Fibroblast of skin of abdomen (primary cell): Measurements from ENCODE around the gene GALNTL6.
A peak's percentile ranks its signal among the peaks of the same experiment; 100 is the strongest.
"Not testable (repeated sequence)": the region's sequence is repeated elsewhere in the genome, so short reads cannot be mapped to it uniquely, and the experiment has no call there.

Experiments
- DNase-seq: peaks from one replicate; pipeline ENCODE4 v3.0.0-alpha.2; 2013

GALNTL6 gene

GRCh38 chr4:173039617-173040577 is 1226.7 kb downstream of the GALNTL6 start:
- DNase-seq: no peak

- no peak for DNase-seq
Observed at GRCh38 chr4:173041482-173041881, 1228.3 kb downstream of the GALNTL6 start.

GRCh38 chr4:173042139-173042538 is 1228.9 kb downstream of the GALNTL6 start:
- not testable (repeated sequence) for DNase-seq

- no peak for DNase-seq
Observed at GRCh38 chr4:173044340-173044739, 1231.1 kb downstream of the GALNTL6 start.

- DNase-seq: no peak
Observed at GRCh38 chr4:173045571-173045970, 1232.4 kb downstream of the GALNTL6 start.

GRCh38 chr4:173046144-173046543 is 1232.9 kb downstream of the GALNTL6 start:
- no peak for DNase-seq

GRCh38 chr4:173046818-173047217 is 1233.6 kb downstream of the GALNTL6 start:
- peak; percentile 35 for DNase-seq

GRCh38 chr4:173051232-173051631 is 1238.0 kb downstream of the GALNTL6 start:
- no peak for DNase-seq

GRCh38 chr4:173051716-173052115 is 1238.5 kb downstream of the GALNTL6 start:
- DNase-seq: peak; percentile 21

- DNase-seq: no peak
Observed at GRCh38 chr4:173052439-173052838, 1239.2 kb downstream of the GALNTL6 start.

GRCh38 chr4:173056271-173056670 is 1243.1 kb downstream of the GALNTL6 start:
- no peak for DNase-seq

- no peak for DNase-seq
Observed at GRCh38 chr4:173056710-173057109, 1243.5 kb downstream of the GALNTL6 start.

- no peak for DNase-seq
Observed at GRCh38 chr4:173057442-173057841, 1244.2 kb downstream of the GALNTL6 start.

- DNase-seq: no peak
Observed at GRCh38 chr4:173057901-173058300, 1244.7 kb downstream of the GALNTL6 start.

- DNase-seq: no peak
Observed at GRCh38 chr4:173061160-173061559, 1248.0 kb downstream of the GALNTL6 start.

- no peak for DNase-seq
Observed at GRCh38 chr4:173073939-173074500, 1260.8 kb downstream of the GALNTL6 start.

GRCh38 chr4:173074501-173074946 is 1261.3 kb downstream of the GALNTL6 start:
- peak; percentile 86 for DNase-seq

GRCh38 chr4:173076903-173077634 is 1263.9 kb downstream of the GALNTL6 start:
- DNase-seq: peak; percentile 77

- DNase-seq: no peak
Observed at GRCh38 chr4:173088144-173088543, 1274.9 kb downstream of the GALNTL6 start.
